Measurements from ENCODE around the gene PLEKHH1.

PLEKHH1 gene

GRCh38 chr14:67633451-67634147 is 100.5 kb downstream of the PLEKHH1 start:
- no peak for DNase-seq

GRCh38 chr14:67636361-67636919 is 103.3 kb downstream of the PLEKHH1 start:
- no peak for DNase-seq

GRCh38 chr14:67638642-67639041 is 105.6 kb downstream of the PLEKHH1 start:
- no peak for DNase-seq

All from stimulated activated CD4-positive, alpha-beta T cell treated with anti-CD3 and anti-CD28 coated beads, Interleukin-2, amount 100 ng/mL, for 24 hours (primary cell).